8988T (cell line): Measurements from ENCODE around the gene NLGN4X.
"Not testable (repeated sequence)": the region's sequence is repeated elsewhere in the genome, so short reads cannot be mapped to it uniquely, and the experiment has no call there.

ENCODE experiments used
- DNase-seq: peaks from one replicate; pipeline ENCODE4 v3.0.0; 2011

NLGN4X gene

GRCh38 chrX:6002056-6002455 is 226.6 kb downstream of the NLGN4X start:
- no peak for DNase-seq

DNA sequence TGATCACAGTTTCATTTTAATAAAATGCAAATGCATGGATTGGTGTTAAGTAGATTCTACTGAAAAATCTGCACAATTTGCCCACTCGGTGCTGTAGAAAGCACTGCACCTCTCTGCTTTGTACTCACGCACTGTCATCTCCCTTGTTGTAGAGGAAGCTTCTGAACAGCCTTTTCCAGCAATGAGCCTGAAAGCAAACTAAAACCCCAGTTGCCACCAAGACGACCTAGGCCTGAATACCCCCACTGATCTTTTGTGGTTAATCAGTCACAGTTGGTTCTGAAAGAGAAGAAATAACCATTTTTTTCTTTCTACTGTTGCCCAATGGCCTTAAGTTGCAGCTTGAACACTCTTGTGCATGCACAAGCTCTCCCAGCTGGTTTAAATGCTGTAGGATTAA is 229.8 kb downstream of the NLGN4X start:
- DNase-seq: no peak

DNA sequence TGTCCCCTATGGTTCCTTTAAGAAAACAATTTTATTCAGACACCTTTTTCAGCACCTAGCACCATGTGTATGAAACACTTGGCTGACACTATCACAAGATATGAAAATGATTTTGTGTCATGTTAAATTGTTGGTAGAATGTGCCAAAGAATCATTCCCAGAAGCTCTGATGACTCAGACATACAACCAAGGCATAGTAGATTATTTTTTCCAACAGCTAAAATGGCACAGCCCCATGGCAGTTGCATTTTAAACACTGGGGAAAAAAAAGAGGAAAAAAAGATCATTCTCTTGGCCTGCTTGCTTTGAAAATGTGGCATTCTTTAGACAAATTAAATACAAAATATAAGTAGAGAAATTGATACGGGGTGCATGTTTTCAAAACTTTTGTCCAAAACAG is 230.2 kb downstream of the NLGN4X start:
- no peak for DNase-seq

DNA sequence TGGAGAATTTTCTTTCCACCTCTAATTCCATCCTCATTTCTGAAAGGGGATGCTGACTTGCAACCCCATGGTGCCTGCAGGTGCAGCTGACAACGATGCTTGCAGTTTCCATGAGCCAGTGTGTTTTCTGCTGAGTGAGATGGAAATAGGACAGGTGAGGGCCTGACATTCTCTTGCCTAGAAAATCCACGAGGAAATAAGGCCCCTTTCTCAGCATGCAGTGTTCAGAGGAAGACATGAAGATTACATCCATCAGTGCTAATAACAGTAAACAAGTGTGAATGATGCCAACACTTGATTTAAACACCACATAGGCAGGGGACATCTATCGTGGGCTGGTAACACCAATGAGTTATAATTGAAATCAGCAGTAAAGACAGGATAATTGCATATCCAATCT is 237.3 kb downstream of the NLGN4X start:
- no peak for DNase-seq

DNA sequence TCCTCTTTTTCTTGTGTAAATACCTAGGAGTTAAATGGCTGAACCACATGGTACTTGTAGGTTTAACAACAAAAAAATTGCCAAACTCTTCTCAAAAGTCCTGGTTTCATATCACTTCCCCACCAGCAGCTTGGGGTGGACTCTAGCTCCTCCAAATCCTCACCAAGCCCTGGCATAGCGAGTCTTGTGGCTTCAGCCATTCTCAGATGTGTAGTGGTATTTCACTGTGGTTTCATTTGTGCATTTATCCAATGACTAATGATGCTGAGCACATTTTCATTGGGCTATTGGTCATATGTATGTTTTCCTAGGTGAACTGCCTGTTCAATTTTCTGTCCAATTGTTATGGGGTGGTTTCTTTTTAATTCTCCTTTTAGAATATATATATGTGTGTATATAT is 249.3 kb downstream of the NLGN4X start:
- no peak for DNase-seq

- no peak for DNase-seq
Measured at GRCh38 chrX:5976332-5976731, 252.3 kb downstream of the NLGN4X start.

GRCh38 chrX:5971300-5971699 is 257.4 kb downstream of the NLGN4X start:
- no peak for DNase-seq

GRCh38 chrX:5965406-5965805 is 263.3 kb downstream of the NLGN4X start:
- DNase-seq: no peak

- DNase-seq: no peak
Measured at GRCh38 chrX:5959286-5959685, 269.4 kb downstream of the NLGN4X start.

- no peak for DNase-seq
Measured at GRCh38 chrX:5958523-5958922, 270.1 kb downstream of the NLGN4X start.

- no peak for DNase-seq
Measured at GRCh38 chrX:5957506-5957905, 271.2 kb downstream of the NLGN4X start.

GRCh38 chrX:5936438-5936837 is 292.2 kb downstream of the NLGN4X start:
- DNase-seq: no peak

GRCh38 chrX:5928224-5928623 is 300.4 kb downstream of the NLGN4X start:
- DNase-seq: no peak

DNA sequence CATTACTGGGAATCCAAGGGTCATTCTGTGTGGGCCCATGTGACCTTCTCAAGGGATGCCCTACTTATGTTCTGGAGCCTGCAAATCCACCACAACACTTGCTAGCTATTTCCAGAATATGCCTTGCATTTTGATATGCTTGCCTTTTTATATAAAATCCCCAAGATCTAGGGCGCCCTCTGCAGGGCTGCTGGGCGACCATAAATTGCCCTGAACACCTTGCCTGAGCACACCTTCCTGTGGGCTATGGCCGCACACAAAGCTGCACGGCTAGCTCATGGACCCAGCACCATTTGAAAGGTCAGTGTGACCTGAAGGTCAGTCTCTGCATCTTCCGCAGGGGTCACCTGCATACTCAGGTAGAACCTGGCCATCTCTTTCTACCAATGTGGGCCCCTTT is 311.7 kb downstream of the NLGN4X start:
- DNase-seq: no peak

DNA sequence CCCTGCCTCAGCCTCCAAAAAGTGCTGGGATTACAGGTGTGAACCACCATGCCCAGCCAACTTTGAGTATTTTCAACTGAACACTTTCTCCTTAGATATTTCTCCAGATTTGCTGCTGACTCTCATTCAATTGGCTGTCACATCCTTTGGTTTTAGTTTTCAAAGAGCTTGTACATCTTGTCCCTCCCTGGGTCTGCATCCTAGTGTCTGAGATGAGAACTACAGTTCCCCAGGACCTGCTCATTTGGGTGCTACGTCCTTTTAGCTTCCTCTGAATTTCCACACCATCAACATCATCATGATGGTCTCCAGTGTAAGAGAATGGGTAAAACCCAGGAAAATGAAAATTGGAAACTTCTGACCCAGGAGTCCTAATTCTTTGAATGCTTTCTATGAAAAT is 312.9 kb downstream of the NLGN4X start:
- DNase-seq: no peak

DNA sequence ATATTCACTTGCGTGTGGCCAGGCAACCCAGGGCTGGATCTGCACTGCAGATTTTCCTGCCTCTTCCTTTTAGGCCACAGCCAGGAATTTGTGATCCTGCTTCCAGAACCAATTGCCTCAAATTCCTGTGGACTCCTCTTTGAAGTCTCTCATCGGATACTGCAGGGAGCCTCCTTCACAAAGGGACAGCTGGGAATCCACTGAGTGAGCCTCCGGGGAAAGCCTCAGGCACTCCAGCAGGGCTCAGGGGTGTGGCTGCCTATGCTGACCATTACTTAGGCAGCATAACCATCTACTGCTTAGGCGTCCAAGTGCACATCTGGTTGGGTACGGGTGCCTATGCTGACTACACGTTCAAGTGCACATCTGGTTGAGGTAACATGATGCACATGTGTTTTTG is 321.5 kb downstream of the NLGN4X start:
- DNase-seq: no peak

DNA sequence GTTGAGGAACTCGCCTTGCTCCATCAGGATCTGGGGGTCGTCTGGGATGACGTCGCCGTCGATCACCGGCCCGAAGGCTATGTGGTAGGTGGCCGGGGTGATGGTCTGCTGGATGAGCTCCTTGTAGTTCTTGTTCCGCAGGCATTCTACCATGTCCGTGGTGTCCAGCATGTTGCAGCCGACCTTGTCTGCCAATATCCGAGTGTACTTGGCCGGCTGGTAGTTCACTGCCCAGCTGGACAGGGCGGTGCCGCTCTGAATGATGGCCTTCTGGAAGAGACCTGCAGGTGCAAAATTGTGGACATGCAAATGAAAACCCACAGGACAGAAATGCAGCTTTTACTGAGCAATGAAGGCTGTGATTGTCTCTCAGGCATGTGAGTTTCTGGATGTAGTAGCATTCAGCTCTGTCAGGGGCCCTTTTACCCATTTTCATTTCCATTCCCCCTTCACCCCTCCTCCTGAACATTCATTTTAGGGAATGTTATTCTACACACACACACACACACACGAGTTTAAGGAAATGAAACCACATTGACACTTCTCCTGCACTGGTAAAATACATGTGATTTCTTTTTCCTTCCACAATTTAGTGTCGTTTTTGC is 325.0 kb downstream of the NLGN4X start:
- DNase-seq: not testable (repeated sequence)

DNA sequence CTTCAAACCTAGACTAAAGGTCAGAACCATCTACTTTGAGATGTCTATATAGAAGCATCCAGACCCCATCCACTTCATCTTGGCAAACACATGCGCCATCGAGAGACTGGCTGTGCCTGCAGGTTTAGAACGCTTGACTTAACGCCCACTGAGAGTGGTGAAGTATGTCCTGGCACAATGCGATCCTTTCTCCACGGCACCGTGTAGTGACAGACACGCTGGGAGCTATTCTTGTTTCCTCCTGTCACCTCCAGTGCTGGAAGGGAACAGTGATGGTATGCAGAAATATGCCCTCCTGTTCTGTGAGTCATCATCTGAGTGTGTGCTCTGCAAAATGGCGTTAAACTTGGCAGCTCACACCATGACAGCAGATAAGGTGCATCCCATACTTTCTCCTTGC is 330.2 kb downstream of the NLGN4X start:
- DNase-seq: no peak

- no peak for DNase-seq
Measured at GRCh38 chrX:5891378-5891777, 337.3 kb downstream of the NLGN4X start.

- DNase-seq: no peak
Measured at GRCh38 chrX:5876984-5877596, 351.6 kb downstream of the NLGN4X start.

DNA sequence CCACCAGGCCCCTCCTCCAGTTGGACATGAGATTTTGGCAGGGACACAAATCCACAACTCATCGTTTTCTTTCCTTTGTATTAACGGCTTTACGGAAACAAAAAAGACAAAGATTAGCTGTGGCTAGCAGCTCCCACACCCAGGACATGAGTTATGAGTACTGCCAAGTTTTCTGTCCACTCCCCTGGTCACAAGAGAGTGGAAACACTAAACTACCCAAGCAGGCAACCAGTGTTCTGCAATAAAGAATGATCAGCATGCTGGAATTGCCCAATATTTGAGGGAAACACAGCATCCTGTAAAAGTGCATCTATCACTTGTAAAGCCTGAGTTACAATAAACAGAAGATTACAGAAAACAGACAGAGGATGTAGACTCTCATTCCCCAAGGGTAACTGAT is 358.4 kb downstream of the NLGN4X start:
- DNase-seq: no peak

GRCh38 chrX:5869786-5870185 is 358.9 kb downstream of the NLGN4X start:
- DNase-seq: no peak

GRCh38 chrX:5867778-5868177 is 360.9 kb downstream of the NLGN4X start:
- DNase-seq: no peak

GRCh38 chrX:5857232-5857631 is 371.4 kb downstream of the NLGN4X start:
- no peak for DNase-seq

GRCh38 chrX:5852941-5853340 is 375.7 kb downstream of the NLGN4X start:
- DNase-seq: no peak
